CD4-positive, alpha-beta T cell treated with Interleukin-2 at 100 ng/mL for 4 hours (primary cell): ENCODE data around the gene AAK1.
"Not testable (repeated sequence)": the region's sequence is repeated elsewhere in the genome, so short reads cannot be mapped to it uniquely, and the experiment has no call there.

ENCODE experiments used
- DNase-seq: peaks from one replicate; pipeline ENCODE4 v3.0.0-alpha.2; 2020; ENCODE audit warnings: low spot score

AAK1 gene

DNA sequence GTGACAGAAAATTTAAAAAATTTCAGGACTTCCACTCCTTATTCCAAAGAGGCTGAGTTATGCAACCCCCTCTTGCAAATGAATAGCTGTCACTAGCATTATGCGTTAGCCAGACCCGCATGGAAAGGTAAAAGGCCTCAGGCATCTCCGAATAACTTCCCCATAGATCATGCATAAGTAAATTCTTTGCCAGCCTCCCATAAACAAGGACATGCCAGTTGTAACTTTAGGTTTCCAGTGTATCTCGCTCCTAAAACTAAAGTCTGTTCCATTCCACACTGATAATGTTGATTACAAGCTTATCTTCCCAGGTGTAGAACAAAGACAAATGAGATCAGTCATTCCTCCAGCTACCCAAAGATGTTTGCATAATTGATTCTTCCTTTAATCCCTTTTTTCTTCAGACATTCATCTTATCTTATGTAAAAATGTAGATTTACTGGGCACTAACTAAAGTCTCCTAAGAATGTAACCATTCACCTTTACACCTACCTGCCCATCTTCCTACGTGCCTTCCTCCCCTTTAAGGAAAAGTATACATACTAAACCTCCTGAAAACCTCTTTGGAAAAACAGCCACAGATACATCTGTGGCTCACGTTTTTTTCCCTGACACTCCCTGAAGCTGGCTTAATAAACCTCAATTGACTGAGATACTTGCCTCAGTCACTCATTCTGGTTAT, 192.7 kb downstream of the AAK1 start:
- DNase-seq = no peak

DNA sequence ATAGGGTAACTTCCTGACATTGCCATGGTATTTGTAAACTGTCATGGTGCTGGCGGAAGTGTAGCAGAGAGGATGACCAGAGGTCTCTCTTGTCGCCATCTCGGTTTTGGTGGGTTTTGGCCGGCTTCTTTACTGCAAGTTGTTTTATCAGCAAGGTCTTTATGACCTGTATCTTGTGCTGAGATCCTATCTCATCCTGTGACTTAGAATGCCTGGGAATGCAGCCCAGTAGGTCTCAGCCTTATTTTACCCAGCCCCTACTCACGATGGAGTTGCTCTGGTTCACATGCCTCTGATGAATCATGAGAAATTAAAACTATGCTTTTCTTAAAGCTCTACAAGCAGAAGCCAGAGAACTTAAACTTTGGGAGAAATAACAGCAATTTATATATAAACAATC, 193.6 kb downstream of the AAK1 start:
- DNase-seq = no peak

DNA sequence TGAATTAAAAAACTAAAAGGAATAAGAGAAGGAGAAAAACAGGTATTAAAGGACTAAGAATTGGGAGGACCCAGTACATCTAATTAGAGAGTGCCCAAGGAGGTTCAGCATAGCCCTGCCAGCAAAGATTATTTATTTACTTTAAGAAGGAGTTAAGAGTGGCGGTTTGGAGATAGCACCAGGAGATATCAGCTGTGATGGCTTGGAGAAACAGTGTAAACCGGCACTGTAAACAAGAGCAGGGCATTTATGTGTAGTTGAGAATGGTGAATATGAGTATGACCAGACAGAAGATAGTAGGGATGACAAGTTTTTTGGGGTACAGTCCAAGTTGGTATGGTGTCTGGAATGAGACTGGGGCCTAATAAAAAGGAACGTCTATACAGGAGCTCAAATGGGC, 199.9 kb downstream of the AAK1 start:
- not testable (repeated sequence) for DNase-seq

DNA sequence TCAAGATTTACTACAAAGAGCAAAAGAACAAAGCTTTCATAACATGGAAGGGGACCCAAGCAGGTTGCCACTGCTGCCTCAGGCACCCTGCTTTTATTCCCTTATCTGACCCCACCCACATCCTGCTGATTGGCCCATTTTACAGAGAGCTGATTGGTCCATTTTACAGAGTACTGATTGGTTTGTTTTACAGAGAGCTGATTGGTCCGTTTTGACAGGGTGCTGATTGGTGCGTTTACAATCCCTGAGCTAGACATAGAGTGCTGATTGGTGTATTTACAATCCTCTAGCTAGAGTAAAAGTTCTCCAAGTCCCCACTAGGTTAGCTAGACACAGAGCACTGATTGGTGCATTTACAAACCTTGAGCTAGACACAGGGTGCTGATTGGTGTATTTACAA, 204.0 kb downstream of the AAK1 start:
- DNase-seq = peak; percentile 3

DNA sequence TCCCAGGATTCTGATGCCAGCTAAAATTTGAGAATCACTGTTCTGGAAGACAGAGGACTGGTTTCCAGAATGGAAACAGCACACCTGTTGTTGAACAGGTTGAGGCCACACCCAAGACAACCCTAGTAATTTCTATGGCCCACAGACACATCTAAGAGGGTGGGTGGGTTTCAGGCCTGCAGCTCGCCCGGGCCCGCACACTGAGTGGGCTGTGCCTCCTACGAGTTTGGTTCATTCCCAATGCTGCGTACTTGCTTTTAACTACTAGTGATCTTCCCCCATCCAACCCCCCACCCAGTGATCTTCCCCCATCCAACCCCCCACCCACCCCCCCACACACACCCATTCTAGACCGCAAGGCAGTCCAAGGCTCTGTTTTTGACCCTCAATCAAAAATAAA, 205.0 kb downstream of the AAK1 start:
- no peak for DNase-seq

DNA sequence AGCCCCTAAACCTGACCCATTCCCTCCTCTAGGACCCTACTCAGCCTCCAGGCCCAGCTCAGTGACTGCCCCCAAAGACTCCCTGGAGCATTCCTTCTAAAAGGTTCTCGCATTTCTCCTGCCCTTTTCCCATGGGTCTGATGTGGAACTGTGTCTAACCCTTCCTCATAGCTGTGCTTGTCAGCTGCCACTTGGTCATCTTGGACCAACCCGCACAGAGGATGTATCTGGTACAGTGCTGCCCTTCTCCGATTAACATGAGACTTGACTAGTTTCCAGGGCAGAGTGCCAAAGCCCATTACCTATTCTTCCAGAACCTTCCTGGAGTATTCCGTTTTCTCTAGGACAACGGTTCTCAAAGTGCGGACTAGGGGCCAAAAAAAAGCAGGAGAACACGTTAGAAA, 205.8 kb downstream of the AAK1 start:
- DNase-seq = no peak

DNA sequence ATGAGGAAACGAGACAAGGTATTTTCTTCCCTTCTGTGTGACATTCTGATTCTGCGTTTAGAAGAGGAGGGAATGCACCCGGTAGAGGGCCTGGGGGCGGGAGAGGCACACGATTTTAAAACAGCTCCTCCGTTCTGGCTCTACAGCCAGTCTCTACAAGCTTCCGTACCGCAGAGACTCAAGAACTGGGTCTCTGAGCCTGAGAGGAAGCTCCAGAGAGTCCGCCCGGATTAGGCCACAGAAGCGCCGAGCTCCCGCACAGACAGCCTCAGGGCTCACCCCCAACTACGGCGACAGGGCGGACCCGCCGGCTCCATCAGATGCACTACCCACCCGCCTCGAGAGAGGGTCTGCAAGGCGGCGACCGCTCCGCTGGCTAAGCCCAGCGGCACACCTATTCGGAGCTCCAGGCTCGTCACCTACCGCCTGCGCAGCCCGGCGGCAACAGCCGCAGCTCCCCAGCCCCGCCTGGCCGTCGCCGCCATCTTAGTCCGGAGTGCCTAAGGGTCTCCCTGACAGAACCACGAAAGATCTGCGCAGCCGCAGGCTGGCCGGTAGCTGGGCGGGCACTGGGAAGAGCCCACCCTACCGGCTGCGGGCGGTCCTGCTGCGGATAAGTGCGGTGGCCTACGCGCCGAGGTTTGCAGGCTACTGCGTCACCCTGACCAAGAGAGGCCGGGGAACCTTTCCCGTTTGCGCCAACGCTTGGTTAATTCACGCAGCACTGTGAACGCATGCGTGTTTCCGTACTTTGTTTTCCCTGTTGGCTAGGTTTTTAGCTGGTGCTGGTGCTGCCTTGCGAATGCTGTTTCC, 206.4 kb downstream of the AAK1 start, which contains the start of gene NFU1:
Gene NFU1 (minus strand): TSS at position 498 of the 813 bp plus-strand sequence. CDS start 13 bp downstream, at position 485.
- DNase-seq = peak; percentile 88

DNA sequence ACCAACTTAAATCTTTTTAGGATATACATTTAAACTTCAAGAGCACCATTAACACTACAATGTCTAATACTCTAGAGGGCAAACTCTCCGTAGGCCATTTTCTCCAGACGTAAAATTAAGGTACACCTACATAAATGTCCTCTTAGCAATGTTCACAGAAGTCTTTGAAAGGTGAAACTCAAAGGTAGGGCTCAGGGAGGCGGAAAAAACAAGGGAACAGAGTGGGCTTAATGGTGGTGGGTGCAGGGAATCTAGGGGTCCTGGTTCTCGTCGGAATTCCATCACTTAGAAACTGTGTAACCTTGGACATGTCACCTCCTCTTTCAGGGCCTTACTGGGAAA, 207.0 kb downstream of the AAK1 start:
- DNase-seq = no peak

DNA sequence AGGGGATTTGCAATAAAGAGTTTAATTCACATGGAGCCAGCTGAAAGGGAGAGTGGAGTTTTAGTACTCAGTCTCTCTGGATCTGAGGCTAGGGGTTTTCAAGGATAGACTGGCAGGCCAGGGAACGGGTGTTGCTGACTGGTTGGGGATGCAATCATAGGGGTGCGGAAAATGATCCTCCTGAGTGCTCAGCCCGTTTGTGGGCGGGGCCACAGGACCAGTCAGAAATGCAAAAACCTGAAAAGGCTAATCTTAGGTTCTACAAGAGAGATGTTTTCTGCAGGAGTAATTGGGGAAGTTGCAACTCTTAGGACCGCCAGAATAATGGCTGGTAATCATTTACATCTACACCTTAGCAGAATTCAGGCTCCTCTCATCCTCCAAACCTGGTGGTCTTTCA, 208.8 kb downstream of the AAK1 start:
- DNase-seq = no peak

DNA sequence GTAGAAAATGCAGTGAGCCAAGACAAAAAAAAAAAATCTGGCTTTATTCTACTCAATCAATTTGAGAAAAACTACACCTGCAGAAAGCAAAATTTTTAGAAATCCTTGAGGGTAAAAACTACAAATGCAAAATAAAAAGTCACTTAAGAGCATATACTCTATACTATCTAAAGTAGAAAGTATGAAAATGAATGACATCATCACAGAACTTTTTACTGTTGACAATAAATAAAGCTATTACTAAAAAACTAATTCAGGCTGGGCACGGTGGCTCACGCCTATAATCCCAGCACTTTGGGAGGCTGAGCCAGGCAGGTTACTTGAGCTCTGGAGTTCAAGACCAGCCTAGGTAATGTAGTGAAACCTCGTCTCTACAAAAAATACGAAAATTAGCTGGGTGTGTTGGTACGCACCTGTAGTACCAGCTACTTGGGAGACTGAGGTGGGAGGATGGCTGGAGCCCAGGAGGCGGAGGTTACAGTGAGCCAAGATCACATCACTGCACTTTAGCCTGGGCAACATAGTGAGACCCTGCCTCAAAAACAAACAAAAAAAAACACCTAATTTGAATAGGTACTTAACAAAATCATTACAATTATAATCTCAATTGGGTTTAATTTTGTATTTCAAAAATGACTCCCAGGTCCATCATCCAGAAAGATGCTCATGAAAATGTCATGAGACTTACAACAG, 213.9 kb downstream of the AAK1 start:
- no peak for DNase-seq

DNA sequence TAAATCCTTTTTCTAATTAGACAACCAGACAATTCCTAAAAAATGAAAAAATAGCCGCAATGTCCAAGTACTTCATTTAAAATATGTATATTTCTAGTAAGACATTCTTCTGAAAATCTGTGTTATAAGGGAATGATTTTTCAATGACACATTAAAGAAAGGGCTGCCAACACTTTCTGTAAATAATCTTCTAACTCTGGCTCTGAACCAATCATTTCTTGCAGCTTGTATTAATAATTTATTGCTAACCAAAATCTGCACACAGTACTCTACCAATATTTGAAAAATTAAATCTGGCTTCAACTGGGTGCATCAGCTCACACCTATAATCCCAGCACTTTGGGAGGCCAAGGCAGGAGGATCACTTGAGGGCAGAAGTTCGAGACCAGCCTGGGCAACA, 214.6 kb downstream of the AAK1 start:
- DNase-seq = no peak

DNA sequence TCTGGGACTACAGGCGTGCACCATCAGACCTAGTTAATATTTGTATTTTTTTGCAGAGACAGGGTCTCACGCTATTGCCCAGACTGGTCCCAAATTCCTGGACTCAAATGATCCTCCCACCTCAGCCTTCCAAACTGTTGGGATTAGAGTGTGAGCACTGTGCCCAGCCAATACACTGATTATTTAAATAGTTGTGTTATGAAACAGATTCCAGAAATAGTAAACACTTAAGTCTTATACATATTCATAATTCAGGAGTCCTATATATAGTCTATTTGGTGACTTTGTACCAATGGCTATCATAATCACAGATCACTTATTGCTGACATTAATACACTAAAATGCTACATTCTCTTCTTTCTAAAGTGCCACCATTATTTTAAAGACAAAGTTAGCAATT, 219.1 kb downstream of the AAK1 start:
- no peak for DNase-seq

DNA sequence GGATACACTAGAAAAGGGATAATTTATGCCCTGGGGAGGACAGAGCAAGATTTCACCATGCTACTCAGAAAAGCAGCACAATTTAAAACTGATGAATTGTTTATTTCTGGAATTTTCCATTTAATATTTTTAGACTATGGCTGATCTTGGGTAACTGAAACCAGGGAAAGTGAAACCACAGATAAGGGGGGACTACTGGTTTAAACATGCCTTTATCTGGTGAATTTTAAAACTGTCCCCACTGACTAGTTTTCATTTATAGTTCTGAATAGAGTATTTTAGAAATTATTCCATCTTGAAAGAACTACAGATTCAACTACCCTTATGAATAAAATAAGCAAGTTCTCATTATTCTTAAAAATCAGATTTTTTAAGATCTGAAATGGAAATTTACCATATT, 221.3 kb downstream of the AAK1 start:
- DNase-seq = no peak

DNA sequence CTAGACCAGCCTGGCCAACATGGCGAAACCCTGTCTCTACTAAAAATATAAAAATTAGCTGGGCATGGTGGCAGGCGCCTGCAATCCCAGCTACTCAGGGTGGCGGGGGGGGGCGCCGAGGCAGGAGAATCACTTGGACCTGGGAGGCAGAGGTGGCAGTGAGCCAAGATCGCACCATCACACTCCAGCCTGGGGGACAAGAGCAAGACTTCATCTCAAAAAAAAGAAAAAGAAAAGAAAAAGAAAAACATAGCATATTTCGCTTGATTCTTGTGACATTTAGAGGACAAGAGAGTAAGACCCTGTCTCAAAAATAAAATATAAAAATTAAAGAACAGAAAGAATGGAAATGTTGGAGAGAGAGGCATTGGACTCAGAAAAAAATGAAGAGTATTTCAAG, 224.4 kb downstream of the AAK1 start:
- DNase-seq = not testable (repeated sequence)

DNA sequence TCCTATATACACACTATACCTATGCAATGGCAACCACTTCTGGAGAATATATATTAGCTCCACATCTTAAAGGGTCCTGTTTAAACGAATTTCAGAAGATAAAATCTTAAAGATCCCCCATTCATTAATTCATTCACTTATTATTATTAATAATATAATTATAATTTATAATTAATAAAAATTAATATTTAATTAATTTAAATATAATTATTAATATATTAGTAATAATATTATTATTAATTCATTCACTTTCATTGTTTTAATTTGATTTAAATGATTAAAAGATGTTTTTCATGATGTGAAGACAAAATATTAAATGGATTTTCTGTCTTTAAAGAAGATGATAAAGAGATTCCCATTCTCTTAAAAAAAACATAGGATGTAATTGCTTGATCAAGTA, 227.4 kb downstream of the AAK1 start:
- no peak for DNase-seq
